ENCODE results near the gene UBTD2. TPM values are rescaled to one million over a fixed set of nuclear protein-coding genes. Genes with fewer than 3 reads are reported as not detected.

The UBTD2 gene
- total and polyA plus RNA-seq, 10 of the 15 experiments (the other 5 are each of a cell fraction or from before 2014, with no cell fraction given), result 7.7 to 30.5 (median 19.4) TPM

DNA sequence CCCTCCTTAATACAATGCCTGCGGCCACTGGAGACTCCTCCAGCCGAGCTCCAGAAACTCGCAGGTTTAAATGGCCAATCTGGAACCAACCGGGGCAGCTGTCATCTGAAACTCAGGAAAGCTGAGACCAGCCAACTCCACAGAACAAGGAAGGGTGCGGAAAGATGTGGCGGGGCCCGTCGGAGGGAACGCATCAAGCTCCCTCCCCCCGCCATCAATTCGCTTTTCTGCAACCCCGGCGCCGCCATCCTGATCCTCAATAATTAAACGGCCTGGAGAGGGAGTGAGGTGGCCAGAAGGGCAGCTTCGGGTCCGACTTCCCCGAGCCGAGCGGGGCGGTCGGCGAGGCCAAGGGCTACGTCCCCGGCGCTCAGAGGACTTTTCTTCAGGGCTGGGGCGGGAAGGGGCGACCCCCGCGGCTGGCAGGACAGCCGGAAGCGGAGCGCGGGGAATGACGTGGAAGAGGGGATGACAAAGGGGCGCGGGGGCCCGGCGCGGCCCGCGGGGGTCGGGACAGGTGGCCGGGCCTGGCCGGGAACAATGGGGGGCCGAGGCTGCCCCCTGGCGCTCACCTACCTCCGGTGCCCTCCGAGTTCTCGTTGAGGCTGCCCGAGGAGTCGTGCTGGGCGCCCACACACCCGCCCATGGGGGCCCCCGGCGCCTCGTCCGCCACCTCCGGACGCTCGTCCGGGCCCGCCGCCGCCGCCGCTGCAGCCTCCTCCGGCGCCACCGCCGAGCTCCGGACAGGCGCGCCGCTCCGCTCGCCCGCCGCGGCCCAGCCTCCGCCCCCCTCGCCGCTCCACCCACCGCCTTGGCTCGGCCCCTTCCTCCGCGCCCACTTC lies at the start of gene UBTD2 (continued):
- TF ChIP-seq, protein P1, sequence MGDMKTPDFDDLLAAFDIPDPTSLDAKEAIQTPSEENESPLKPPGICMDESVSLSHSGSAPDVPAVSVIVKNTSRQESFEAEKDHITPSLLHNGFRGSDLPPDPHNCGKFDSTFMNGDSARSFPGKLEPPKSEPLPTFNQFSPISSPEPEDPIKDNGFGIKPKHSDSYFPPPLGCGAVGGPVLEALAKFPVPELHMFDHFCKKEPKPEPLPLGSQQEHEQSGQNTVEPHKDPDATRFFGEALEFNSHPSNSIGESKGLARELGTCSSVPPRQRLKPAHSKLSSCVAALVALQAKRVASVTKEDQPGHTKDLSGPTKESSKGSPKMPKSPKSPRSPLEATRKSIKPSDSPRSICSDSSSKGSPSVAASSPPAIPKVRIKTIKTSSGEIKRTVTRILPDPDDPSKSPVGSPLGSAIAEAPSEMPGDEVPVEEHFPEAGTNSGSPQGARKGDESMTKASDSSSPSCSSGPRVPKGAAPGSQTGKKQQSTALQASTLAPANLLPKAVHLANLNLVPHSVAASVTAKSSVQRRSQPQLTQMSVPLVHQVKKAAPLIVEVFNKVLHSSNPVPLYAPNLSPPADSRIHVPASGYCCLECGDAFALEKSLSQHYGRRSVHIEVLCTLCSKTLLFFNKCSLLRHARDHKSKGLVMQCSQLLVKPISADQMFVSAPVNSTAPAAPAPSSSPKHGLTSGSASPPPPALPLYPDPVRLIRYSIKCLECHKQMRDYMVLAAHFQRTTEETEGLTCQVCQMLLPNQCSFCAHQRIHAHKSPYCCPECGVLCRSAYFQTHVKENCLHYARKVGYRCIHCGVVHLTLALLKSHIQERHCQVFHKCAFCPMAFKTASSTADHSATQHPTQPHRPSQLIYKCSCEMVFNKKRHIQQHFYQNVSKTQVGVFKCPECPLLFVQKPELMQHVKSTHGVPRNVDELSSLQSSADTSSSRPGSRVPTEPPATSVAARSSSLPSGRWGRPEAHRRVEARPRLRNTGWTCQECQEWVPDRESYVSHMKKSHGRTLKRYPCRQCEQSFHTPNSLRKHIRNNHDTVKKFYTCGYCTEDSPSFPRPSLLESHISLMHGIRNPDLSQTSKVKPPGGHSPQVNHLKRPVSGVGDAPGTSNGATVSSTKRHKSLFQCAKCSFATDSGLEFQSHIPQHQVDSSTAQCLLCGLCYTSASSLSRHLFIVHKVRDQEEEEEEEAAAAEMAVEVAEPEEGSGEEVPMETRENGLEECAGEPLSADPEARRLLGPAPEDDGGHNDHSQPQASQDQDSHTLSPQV (IDR thresholded peaks at IDR 0.05), result 0 out of 2 replicates have a peak, but pooled peaks have one; percentile 36
- no peak for TF ChIP-seq BCL11A (IDR thresholded peaks at IDR 0.05; ENCODE audit: low read depth, low read length)
- TF ChIP-seq, protein P2, sequence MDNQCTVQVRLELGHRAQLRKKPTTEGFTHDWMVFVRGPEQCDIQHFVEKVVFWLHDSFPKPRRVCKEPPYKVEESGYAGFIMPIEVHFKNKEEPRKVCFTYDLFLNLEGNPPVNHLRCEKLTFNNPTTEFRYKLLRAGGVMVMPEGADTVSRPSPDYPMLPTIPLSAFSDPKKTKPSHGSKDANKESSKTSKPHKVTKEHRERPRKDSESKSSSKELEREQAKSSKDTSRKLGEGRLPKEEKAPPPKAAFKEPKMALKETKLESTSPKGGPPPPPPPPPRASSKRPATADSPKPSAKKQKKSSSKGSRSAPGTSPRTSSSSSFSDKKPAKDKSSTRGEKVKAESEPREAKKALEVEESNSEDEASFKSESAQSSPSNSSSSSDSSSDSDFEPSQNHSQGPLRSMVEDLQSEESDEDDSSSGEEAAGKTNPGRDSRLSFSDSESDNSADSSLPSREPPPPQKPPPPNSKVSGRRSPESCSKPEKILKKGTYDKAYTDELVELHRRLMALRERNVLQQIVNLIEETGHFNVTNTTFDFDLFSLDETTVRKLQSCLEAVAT (IDR thresholded peaks at IDR 0.05), result no peak
- no peak for TF ChIP-seq ZZZ3 (IDR thresholded peaks at IDR 0.05; ENCODE audit: control insufficient read depth, insufficient read length, low read depth)
- TF ChIP-seq TAF1 (IDR thresholded peaks at IDR 0.05; ENCODE audit: borderline replicate concordance, low read depth, low read length), result no peak; the same call in 1 of the 2 replicates
- TF ChIP-seq SUPT20H (IDR thresholded peaks at IDR 0.05; ENCODE audit: borderline replicate concordance, control insufficient read depth, low read depth, low read length), result no peak
- TF ChIP-seq, protein P3, sequence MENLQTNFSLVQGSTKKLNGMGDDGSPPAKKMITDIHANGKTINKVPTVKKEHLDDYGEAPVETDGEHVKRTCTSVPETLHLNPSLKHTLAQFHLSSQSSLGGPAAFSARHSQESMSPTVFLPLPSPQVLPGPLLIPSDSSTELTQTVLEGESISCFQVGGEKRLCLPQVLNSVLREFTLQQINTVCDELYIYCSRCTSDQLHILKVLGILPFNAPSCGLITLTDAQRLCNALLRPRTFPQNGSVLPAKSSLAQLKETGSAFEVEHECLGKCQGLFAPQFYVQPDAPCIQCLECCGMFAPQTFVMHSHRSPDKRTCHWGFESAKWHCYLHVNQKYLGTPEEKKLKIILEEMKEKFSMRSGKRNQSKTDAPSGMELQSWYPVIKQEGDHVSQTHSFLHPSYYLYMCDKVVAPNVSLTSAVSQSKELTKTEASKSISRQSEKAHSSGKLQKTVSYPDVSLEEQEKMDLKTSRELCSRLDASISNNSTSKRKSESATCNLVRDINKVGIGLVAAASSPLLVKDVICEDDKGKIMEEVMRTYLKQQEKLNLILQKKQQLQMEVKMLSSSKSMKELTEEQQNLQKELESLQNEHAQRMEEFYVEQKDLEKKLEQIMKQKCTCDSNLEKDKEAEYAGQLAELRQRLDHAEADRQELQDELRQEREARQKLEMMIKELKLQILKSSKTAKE (IDR thresholded peaks at IDR 0.05; ENCODE audit: low read depth, poor library complexity, severe bottlenecking), result no peak
- TF ChIP-seq HCFC1 (IDR thresholded peaks at IDR 0.05; ENCODE audit: low read length), result no peak; the same call in 1 of the 2 replicates
- no peak for TF ChIP-seq JUND (IDR thresholded peaks at IDR 0.05; ENCODE audit: low read depth, low read length)
- peak; percentile 60 for TF ChIP-seq ZNF24 (IDR thresholded peaks at IDR 0.05)
- TF ChIP-seq JUNB (IDR thresholded peaks at IDR 0.05), result no peak
- TF ChIP-seq, protein P4, sequence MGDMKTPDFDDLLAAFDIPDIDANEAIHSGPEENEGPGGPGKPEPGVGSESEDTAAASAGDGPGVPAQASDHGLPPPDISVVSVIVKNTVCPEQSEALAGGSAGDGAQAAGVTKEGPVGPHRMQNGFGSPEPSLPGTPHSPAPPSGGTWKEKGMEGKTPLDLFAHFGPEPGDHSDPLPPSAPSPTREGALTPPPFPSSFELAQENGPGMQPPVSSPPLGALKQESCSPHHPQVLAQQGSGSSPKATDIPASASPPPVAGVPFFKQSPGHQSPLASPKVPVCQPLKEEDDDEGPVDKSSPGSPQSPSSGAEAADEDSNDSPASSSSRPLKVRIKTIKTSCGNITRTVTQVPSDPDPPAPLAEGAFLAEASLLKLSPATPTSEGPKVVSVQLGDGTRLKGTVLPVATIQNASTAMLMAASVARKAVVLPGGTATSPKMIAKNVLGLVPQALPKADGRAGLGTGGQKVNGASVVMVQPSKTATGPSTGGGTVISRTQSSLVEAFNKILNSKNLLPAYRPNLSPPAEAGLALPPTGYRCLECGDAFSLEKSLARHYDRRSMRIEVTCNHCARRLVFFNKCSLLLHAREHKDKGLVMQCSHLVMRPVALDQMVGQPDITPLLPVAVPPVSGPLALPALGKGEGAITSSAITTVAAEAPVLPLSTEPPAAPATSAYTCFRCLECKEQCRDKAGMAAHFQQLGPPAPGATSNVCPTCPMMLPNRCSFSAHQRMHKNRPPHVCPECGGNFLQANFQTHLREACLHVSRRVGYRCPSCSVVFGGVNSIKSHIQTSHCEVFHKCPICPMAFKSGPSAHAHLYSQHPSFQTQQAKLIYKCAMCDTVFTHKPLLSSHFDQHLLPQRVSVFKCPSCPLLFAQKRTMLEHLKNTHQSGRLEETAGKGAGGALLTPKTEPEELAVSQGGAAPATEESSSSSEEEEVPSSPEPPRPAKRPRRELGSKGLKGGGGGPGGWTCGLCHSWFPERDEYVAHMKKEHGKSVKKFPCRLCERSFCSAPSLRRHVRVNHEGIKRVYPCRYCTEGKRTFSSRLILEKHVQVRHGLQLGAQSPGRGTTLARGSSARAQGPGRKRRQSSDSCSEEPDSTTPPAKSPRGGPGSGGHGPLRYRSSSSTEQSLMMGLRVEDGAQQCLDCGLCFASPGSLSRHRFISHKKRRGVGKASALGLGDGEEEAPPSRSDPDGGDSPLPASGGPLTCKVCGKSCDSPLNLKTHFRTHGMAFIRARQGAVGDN (IDR thresholded peaks at IDR 0.05), result no peak
- 0 out of 2 replicates have a peak, but pooled peaks have one; percentile 70 for TF ChIP-seq NR2F1 (conservative IDR thresholded peaks at IDR 0.05)
- TF ChIP-seq ATF7 (IDR thresholded peaks at IDR 0.05; ENCODE audit: low read depth), result no peak
- no peak for TF ChIP-seq GABPA (IDR thresholded peaks at IDR 0.05; ENCODE audit: low read depth)
- TF ChIP-seq PAX8 (IDR thresholded peaks at IDR 0.05), result no peak
- TF ChIP-seq PML (IDR thresholded peaks at IDR 0.05; ENCODE audit: low read length), result no peak; the same call in 1 of the 2 replicates
- TF ChIP-seq, protein P5, sequence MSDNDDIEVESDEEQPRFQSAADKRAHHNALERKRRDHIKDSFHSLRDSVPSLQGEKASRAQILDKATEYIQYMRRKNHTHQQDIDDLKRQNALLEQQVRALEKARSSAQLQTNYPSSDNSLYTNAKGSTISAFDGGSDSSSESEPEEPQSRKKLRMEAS (IDR thresholded peaks at IDR 0.05; ENCODE audit: low read depth, low read length), result no peak
